Gastrocnemius medialis (tissue), 4 donors: ENCODE data around the gene ZCCHC24. TPM values are rescaled to one million over a fixed set of nuclear protein-coding genes. Genes with fewer than 3 reads are reported as not detected.
A peak's percentile ranks its signal among the peaks of the same experiment; 100 is the strongest.

Experiments used
- ATAC-seq, 2 donors: fragments of 150-250 bp; one replicate each; pipeline ENCODE4 v1.9.1; 2016
- DNase-seq, 2 donors: peaks; one replicate each; pipeline ENCODE4 v3.0.0-alpha.2; 2019
- H3K27ac ChIP-seq, 4 donors: fragments of 200-600 bp; sonication (generic); 1 replicate in 1 of 4; 2 replicates in 3 of 4; pipeline ENCODE4 v1.5.1; 2016 to 2018; ENCODE audit warnings: mild to moderate bottlenecking in 2 of 4, moderate library complexity in 1 of 4
- H3K27me3 ChIP-seq, 3 donors: fragments of 200-600 bp; sonication (generic) in 2 of 3; 1 replicate in 1 of 3; 2 replicates in 2 of 3; pipeline versions ENCODE4 v1.5.1 to v1.6.0; 2016 to 2019; ENCODE audit warnings: mild to moderate bottlenecking in 1 of 3, moderate library complexity in 1 of 3
- H3K36me3 ChIP-seq, 2 donors: fragments of 200-600 bp; sonication (generic) in 1 of 2; one replicate each; pipeline ENCODE4 v1.5.1; 2017 to 2018
- H3K4me1 ChIP-seq, 2 donors: fragments of 200-600 bp; sonication (generic) in 1 of 2; one replicate each; pipeline ENCODE4 v1.5.1; 2016 to 2017; ENCODE audit warnings: mild to moderate bottlenecking in 2 of 2
- H3K4me3 ChIP-seq, 4 donors: fragments of 200-600 bp; sonication (generic) in 3 of 4; 1 replicate in 1 of 4; 2 replicates in 3 of 4; pipeline ENCODE4 v1.5.1; 2016 to 2019; ENCODE audit warnings: mild to moderate bottlenecking in 2 of 4
- H3K9me3 ChIP-seq, 3 donors: fragments of 200-600 bp; sonication (generic) in 2 of 3; 1 replicate in 1 of 3; 2 replicates in 2 of 3; pipeline ENCODE4 v1.5.1; 2016 to 2019
- POLR2A ChIP-seq, 2 donors: fragments of 450-650 bp; IDR thresholded peaks; one replicate each; pipeline ENCODE4 v1.6.1; 2017; ENCODE audit warnings: antibody characterized with exemption in 2 of 2, mild to moderate bottlenecking in 2 of 2, moderate library complexity in 2 of 2
- in situ Hi-C, 4 donors: fragments of 200-750 bp; cut with MboI; loops; one replicate each; pipeline versions ENCODE4 v1.15.0 to v1.8.0; 2017; ENCODE audit warnings: low sequenced_read_pairs in 4 of 4
- intact Hi-C: fragments of 100-400 bp; cut with DNase I; formaldehyde crosslinking; loops from one replicate; pipeline ENCODE4 v1.15.1; 2023; ENCODE audit warnings: low total_unique reads
- total RNA-seq, 4 donors: library from RNA; depleted of rRNA; stranded (reverse); fragments of >200 nt; gene quantifications; one replicate each; pipeline versions ENCODE4 v1.1.0 to v1.2.3, GENCODE V29; 2016
- TF ChIP-seq, protein P1 (sequence below), 5 experiments: fragments of 450-650 bp in 3 of 5; fragments of 200-600 bp in 2 of 5; sonication (generic) in 2 of 5; IDR thresholded peaks in 4 of 5; conservative IDR thresholded peaks in 1 of 5; 1 replicate in 4 of 5; 2 replicates in 1 of 5; pipeline ENCODE4 v1.5.1; 2016 to 2019; ENCODE audit warnings: antibody characterized with exemption in 5 of 5, mild to moderate bottlenecking in 3 of 5, moderate library complexity in 3 of 5

ZCCHC24 gene
- total RNA-seq, 4 donors from 2014 or later = 59.6 to 122 (median 84.5) TPM

DNA sequence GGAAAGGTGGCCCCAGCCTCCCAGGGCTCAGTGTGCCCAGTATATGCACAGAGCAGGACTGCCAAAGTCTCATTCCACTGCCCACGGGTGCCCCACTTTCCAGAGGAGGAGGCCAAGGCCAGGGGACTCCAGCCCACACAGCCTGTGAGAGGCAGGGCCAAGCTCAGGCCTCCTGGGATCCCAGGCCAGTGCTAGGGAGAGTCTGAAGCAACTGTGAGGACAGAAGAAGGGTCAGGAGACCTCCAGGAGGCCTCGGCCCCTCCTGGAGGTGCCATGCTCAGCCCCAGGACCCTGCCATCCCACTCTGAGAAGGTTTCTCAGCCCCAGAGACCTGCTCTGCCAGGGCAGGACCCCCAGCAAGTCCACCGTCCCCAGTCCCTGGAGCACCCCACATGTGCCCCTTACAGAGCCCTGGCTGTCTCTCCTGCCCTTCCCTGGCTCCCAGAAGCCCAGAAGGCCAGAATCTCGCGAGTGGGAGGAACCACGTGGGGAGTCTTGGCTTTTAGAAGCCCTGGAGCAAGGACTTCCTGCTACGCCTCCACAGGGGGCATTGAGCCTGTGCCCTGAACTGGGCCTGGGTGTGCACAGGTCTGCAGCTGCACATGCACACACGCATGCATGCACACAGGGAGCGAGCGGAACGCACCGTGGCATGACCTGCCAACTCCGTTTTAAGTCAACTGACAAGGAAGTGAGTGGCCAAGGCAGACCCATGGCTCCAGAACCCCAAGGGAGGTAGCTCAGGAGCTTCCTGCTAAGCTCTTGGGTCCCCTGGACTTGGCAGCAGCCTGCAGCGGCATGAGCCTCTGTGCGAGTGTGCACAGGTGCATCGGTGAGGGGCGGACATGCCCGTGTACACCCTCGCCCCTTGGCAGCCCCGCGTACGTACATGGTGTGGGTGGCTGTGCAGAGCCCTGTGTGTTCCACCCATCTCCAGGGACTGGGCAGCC, 33.6 kb downstream of the ZCCHC24 start:
- in situ Hi-C loops = no loop called here
- no peak overlapping the region for H3K4me3 ChIP-seq
- no peaks in the 10 kb centered on the region for H3K9me3 ChIP-seq
- DNase-seq (peak in 1 of 2 donors; percentile 17), ATAC-seq (no peak)
- TF ChIP-seq POLR2A (IDR thresholded peaks at IDR 0.05) = no peak
- TF ChIP-seq, protein P1, sequence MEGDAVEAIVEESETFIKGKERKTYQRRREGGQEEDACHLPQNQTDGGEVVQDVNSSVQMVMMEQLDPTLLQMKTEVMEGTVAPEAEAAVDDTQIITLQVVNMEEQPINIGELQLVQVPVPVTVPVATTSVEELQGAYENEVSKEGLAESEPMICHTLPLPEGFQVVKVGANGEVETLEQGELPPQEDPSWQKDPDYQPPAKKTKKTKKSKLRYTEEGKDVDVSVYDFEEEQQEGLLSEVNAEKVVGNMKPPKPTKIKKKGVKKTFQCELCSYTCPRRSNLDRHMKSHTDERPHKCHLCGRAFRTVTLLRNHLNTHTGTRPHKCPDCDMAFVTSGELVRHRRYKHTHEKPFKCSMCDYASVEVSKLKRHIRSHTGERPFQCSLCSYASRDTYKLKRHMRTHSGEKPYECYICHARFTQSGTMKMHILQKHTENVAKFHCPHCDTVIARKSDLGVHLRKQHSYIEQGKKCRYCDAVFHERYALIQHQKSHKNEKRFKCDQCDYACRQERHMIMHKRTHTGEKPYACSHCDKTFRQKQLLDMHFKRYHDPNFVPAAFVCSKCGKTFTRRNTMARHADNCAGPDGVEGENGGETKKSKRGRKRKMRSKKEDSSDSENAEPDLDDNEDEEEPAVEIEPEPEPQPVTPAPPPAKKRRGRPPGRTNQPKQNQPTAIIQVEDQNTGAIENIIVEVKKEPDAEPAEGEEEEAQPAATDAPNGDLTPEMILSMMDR (IDR thresholded peaks at IDR 0.05 in 4 of 5, conservative IDR thresholded peaks at IDR 0.05 in 1 of 5) = no peak
- no peaks in the 10 kb centered on the region for H3K36me3 ChIP-seq
- H3K27ac ChIP-seq = no peak overlapping the region
- H3K27me3 ChIP-seq = no peaks in the 10 kb centered on the region
- intact Hi-C loops = no loop called here
- peaks cover 0 to 4% of the 10 kb centered on the region in 2 donors for H3K4me1 ChIP-seq

DNA sequence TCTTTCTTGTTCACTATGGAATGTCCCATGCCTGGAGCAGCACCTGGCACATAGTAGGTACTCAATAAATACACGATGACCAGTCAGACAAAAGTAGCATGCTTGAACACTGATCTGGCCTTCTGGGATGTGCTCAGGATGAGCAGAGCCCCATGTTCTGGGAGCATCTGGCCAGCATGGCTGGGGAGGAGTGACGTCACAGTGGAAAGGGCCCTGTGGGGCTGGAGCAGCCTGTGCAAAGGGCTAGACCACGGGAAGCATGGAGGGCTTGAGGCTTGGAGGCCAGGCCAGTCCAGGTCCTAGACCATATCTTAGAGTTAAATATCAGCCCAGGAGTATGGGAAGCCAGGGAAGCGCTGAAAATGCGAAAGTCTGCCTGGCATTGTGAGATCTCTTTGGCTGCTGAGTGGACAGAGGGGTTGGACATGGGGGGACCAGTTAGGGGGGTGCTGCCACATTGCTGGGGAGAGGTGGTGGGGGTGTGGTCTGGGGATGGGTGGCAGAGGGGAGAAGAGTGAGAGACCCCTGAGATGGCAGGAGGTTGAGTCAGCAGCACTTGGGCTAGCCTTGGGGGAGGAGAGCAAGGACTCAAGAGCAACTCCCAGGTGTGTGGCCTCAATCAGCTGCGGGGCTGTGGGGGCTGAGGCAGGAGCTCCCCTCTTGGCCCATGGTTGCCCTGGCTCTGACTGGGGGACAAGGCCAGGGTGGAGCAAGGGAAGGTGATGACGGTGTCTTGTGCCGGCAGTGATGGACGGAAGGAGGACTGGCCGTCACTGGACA, 34.9 kb downstream of the ZCCHC24 start:
- DNase-seq (peak in 1 of 2 donors; percentile 15), ATAC-seq (no peak)
- Histone ChIP-seq H3K27ac (peak overlapping the region in 1 of 4 donors; percentile 85), H3K9me3 (no peaks in the 10 kb centered on the region), H3K27me3 (no peaks in the 10 kb centered on the region), H3K4me3 (no peak overlapping the region), H3K4me1 (no peaks in the 10 kb centered on the region), H3K36me3 (no peaks in the 10 kb centered on the region)
- TF ChIP-seq, protein P1 (IDR thresholded peaks at IDR 0.05 in 4 of 5, conservative IDR thresholded peaks at IDR 0.05 in 1 of 5) = no peak
- TF ChIP-seq POLR2A (IDR thresholded peaks at IDR 0.05) = no peak
- in situ Hi-C loops = no loop called here
- intact Hi-C loops = no loop called here

DNA sequence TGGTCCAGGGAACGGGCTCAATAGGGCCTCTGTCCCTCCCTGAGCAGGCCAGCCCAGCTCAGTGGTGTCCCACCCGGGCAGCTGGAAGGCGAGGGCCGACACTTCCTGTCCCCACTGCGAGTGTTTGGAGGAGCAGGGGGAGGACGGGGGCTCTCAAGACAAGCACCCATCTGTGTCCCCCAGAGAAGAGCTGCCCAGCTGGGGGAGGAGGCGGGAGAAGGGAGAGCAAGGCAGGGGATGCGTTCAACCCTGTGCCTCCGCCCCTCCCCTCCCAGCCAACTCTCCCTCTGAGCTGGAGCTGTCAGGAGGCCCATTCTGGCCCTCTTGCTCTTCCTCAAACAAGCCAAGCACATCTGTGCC, 35.7 kb downstream of the ZCCHC24 start:
- Histone ChIP-seq H3K27me3 (no peaks in the 10 kb centered on the region), H3K36me3 (no peaks in the 10 kb centered on the region), H3K4me3 (no peak overlapping the region), H3K4me1 (no peaks in the 10 kb centered on the region), H3K9me3 (no peaks in the 10 kb centered on the region), H3K27ac (peak overlapping the region in 1 of 4 donors; percentile 85)
- TF ChIP-seq, protein P1 (IDR thresholded peaks at IDR 0.05 in 4 of 5, conservative IDR thresholded peaks at IDR 0.05 in 1 of 5) = no peak
- TF ChIP-seq POLR2A (IDR thresholded peaks at IDR 0.05) = no peak
- intact Hi-C loops (no loop called here), in situ Hi-C loops (no loop called here)
- ATAC-seq = no peak
- DNase-seq = no peak

DNA sequence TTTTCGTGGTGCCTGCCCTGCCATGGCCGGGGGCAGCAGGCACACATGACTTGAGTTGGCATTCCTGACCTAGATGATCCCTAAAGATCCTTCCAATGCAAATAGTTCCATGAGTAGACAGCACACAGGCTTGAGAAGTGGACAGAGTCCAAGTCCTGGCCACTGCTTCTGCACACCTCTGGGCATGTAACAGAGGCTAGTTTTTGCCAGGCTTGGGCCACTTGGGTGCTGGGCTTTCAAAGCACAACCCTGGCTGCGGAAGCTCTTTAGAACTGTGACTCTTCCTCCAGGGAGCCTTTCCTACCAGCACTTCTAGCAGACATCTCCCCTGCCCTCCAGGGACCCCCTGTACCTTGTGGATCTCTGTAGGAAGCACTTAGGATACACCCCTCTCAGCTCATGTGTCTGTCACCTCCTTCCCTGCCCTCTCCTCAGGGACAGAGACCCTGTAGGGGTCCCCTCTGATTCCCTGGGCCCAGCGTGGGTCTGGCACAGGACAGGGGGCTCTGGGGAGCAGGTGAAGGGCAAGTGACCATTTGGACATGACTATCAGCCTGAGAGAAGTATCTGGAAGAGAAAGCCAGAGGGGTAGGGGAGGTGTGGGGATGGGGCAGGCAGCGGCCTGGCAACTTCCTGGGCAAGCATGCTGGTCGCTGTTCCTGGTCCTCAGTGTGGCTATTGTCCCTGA, 36.2 kb downstream of the ZCCHC24 start:
- intact Hi-C loops (no loop called here), in situ Hi-C loops (no loop called here)
- DNase-seq (no peak), ATAC-seq (no peak)
- Histone ChIP-seq H3K9me3 (no peaks in the 10 kb centered on the region), H3K27me3 (no peaks in the 10 kb centered on the region), H3K36me3 (no peaks in the 10 kb centered on the region), H3K27ac (peak overlapping the region in 1 of 4 donors; percentile 85), H3K4me1 (no peaks in the 10 kb centered on the region), H3K4me3 (no peak overlapping the region)
- TF ChIP-seq POLR2A (IDR thresholded peaks at IDR 0.05) = no peak
- TF ChIP-seq, protein P1 (IDR thresholded peaks at IDR 0.05 in 4 of 5, conservative IDR thresholded peaks at IDR 0.05 in 1 of 5) = no peak
